Hypothalamus (tissue), 51 donors: ENCODE measurements around the gene EPHA6.

Experiments used
- DNase-seq, 51 donors: peaks; one replicate each; lab custom pipeline; 2025; lab: John Stamatoyannopoulos, UW

The EPHA6 gene

GRCh38 chr3:97763586-97764406 lies 949.4 kb downstream of the EPHA6 start:
- peak in 4 of 51 donors; percentile 0 to 6 (median 0) for DNase-seq

DNA sequence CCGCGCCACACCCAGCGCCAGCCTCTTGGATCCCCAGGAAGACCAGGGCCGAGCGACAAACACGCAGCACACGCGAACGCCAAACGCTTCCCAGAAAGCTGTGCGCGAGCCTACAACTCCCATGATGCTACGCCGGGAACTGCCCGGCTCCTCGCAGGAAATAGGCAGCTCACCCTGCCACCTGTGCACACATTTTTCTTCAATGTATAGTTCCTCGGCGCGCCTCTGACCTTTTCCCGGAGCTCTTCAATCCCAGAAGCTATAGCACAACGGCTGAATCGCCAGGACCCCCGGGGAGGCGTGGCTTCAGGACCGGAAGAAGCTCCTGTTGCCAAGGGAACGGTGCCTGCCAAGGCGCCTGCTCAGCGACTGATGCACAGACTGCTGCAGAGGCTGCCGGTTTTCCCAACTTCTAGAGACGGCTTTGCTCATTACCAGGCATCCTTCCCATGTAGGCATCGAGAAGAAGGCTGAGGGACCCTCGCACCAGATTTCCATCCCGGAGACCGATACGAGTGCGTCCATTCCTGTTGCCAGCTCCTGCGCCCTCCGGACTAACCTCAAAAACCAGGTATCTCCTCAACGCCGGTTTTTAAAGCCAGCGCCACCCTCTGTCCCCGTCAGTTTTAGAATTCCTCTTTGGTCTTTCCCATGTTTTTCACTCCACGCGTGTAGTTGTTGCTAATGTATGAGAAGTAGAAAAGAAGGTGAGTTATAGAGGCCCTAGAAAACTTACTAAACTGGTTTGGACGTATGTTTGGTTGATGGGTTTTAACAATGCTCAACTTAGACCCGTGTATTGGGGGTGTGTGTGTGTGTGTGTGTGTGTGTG lies 950.2 kb downstream of the EPHA6 start, which contains the start of gene ARL6:
TSS of gene ARL6 (plus strand) at position 352 of the 832 bp plus-strand sequence. CDS start 3,350 bp downstream, outside the sequence.
- peak; percentile 65 to 99 (median 88) for DNase-seq

- no peak for DNase-seq
These were observed 950.9 kb downstream of the EPHA6 start for GRCh38 chr3:97765336-97765735.

DNA sequence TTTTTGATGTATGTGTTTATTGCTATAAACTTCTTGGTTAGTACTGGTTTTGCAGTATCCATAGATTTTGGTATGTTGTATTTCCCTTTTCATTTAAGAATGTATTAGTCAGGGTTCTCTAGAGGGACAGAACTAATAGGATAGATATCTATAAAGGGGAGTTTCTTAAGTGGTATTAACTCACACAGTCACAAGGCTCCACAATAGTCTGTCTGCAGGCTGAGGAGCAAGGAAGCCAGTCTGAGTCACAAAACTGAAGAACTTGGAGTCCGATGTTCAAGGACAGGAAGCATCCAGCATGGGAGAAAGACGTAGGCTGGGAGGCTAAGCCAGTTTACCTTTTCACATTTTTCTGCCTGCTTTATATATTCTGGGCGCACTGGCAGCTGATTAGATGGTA lies 958.5 kb downstream of the EPHA6 start:
- no peak for DNase-seq

- DNase-seq: no peak
These were observed 963.8 kb downstream of the EPHA6 start for GRCh38 chr3:97778152-97778551.

DNA sequence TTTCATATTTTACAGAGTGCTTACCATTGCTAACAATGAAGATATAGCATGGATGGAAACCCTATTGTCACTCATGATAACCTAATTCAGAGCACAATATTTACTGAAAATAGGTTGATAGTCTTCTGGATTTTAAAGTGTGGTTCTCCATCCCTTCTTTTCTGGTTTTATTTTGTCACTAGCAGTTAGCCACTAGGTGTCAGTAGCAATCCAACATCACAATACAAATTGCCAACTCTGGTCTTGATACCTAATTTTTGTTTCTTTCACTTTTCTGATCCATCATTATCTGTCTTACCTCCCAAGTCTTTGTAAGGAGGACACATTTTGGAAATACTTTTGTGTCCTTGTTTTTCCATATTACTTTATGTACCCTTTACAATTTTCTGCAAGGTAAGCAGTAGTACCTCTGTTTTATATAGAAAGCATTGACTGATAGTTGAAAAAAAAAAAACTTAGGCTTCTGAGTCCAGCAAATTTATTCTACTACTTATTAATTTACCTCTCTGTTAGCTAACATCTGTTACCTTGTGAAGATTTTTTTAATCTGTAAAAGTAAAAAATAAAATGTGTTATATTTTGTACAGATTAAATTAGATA lies 979.1 kb downstream of the EPHA6 start:
- peak in 2 of 51 donors; percentile 6 to 33 for DNase-seq

DNA sequence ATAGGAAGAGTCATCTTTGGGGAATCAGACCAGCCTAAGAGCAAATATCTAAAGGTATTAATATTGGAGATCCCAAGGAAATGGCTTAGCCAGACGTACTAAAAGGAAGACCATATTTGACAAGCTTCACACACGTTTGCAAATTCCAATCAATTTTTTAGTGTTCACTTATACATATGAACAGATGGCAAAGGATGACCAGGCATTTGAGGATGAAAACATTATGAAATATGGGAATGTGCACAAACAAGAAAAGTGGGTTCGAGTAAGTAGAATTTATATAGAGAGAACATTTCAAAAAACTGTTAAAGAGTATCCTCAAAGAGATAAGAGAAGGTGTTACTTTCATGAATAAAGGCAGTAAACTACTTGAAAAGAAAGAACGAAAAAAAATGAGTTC lies 981.6 kb downstream of the EPHA6 start:
- DNase-seq: no peak
